GM12878 (cell line): ENCODE results near the gene C20orf96. TPM values are rescaled to one million over a fixed set of nuclear protein-coding genes. Genes with fewer than 3 reads are reported as not detected.

Source experiments
- ATAC-seq: fragments of 200-7000 bp; cut with Tn5 transposase; 3 replicates; pipeline ENCODE4 v1.9.1; 2020; ENCODE audit warnings: mild to moderate bottlenecking, moderate library complexity
- Bru-seq: library from RNA; stranded (reverse); fragments of 400-500 nt; gene quantifications from one replicate; lab custom pipeline; 2021; lab: Mats Ljungman, UMichigan
- BruChase-seq, 2 experiments: library from RNA; stranded (reverse); fragments of 400-500 nt; gene quantifications; one replicate each; lab custom pipeline; 2021; lab: Mats Ljungman, UMichigan
- BruUV-seq: library from RNA; stranded (reverse); fragments of 400-500 nt; replicated peaks from 2 replicates; lab custom pipeline; 2021; lab: Mats Ljungman, UMichigan
- CTCF ChIA-PET: fragments of 300-600 bp; sonication (Branson Sonifier 250); formaldehyde crosslinking; extraction: SDS; loops from one replicate; lab custom pipeline; 2021; ENCODE audit warnings: inconsistent platforms; lab: Yijun Ruan, JAX
- POLR2A ChIA-PET: fragments of 350-600 bp; formaldehyde crosslinking; extraction: SDS; loops from one replicate; lab custom pipeline; 2021; ENCODE audit warnings: inconsistent platforms; lab: Charles Lee
- RAD21 ChIA-PET: fragments of 300-600 bp; sonication (Branson Sonifier 250); formaldehyde crosslinking; loops from one replicate; lab custom pipeline; 2023; ENCODE audit warnings: antibody characterized with exemption; ENCODE audit not compliant: unreplicated experiment; lab: Charles Lee
- SMC1A ChIA-PET: fragments of 300-600 bp; sonication (Branson Sonifier 250); formaldehyde crosslinking; loops from one replicate; lab custom pipeline; 2023; ENCODE audit not compliant: unreplicated experiment, uncharacterized antibody; lab: Charles Lee
- DNase-seq: peaks from one replicate; pipeline ENCODE4 v3.0.0-alpha.2; 2011; ENCODE audit warnings: low read depth, low spot score
- FAIRE-seq: peaks from 3 replicates; lab custom pipeline; 2011; peaks lifted over from hg19 to GRCh38; lab: Jason Lieb, UNC
- H2AFZ ChIP-seq: 2 replicates; pipeline ENCODE4 v1.6.0; 2011; ENCODE audit warnings: low read depth, low read length, control low read depth; ENCODE audit not compliant: control insufficient read depth
- H3K27ac ChIP-seq: 2 replicates; pipeline ENCODE4 v1.5.1; 2011; ENCODE audit warnings: control low read depth; ENCODE audit not compliant: control insufficient read depth, insufficient read depth
- H3K27me3 ChIP-seq, 2 experiments: replicated peaks in 1 of 2; 2 replicates each; pipeline versions ENCODE4 v1.6.0 to v1.6.1; 2011; ENCODE audit warnings: low read length in 1 of 2; ENCODE audit not compliant: control insufficient read depth in 2 of 2, insufficient read depth in 2 of 2
- H3K36me3 ChIP-seq, 2 experiments: 2 replicates each; pipeline ENCODE4 v1.5.1; 2011; ENCODE audit warnings: low read length in 1 of 2; ENCODE audit not compliant: control insufficient read depth in 2 of 2, insufficient read depth in 2 of 2
- H3K4me1 ChIP-seq: 2 replicates; pipeline ENCODE4 v1.6.1; 2011; ENCODE audit warnings: mild to moderate bottlenecking, low read length, moderate library complexity, mixed read lengths; ENCODE audit not compliant: control insufficient read depth, insufficient read depth
- H3K4me2 ChIP-seq: 2 replicates; pipeline ENCODE4 v1.6.0; 2011; ENCODE audit warnings: control low read depth; ENCODE audit not compliant: control insufficient read depth, insufficient read depth
- H3K4me3 ChIP-seq: fragments of 200-600 bp; sonication (generic); 2 replicates; pipeline ENCODE4 v1.5.1; 2016
- H3K79me2 ChIP-seq: 2 replicates; pipeline ENCODE4 v1.6.0; 2011; ENCODE audit warnings: low read length; ENCODE audit not compliant: control insufficient read depth, insufficient read depth
- H3K9ac ChIP-seq: 2 replicates; pipeline ENCODE4 v1.8.0; 2011; ENCODE audit warnings: low read length, control low read depth, mixed read lengths; ENCODE audit not compliant: control insufficient read depth, insufficient read depth
- H3K9me3 ChIP-seq: replicated peaks from 3 replicates; pipeline ENCODE4 v1.5.1; 2011; ENCODE audit warnings: mild to moderate bottlenecking, low read length; ENCODE audit not compliant: control insufficient read depth, insufficient read depth
- H4K20me1 ChIP-seq: 2 replicates; pipeline ENCODE4 v1.6.0; 2011; ENCODE audit not compliant: control insufficient read depth, insufficient read depth
- BRCA1 ChIP-seq: IDR thresholded peaks from 2 replicates; pipeline ENCODE4 v1.6.1; 2011; ENCODE audit warnings: low read depth, low read length, improper control_type of control experiment
- CHD2 ChIP-seq: IDR thresholded peaks from 2 replicates; pipeline ENCODE4 v1.6.1; 2011; ENCODE audit warnings: low read depth, low read length, improper control_type of control experiment, borderline replicate concordance
- EED ChIP-seq: sonication (generic); IDR thresholded peaks from 2 replicates; pipeline ENCODE4 v1.6.1; 2016; ENCODE audit warnings: antibody characterized with exemption, low read depth
- HCFC1 ChIP-seq: fragments of 150-350 bp; IDR thresholded peaks from 2 replicates; pipeline ENCODE4 v1.6.1; 2014; ENCODE audit warnings: low read length
- HDAC6 ChIP-seq: fragments of 200-600 bp; sonication (generic); IDR thresholded peaks from one replicate; pipeline ENCODE4 v1.8.0; 2017; ENCODE audit warnings: antibody characterized with exemption; ENCODE audit not compliant: unreplicated experiment
- JUNB ChIP-seq: IDR thresholded peaks from 2 replicates; pipeline ENCODE4 v1.6.1; 2016; ENCODE audit warnings: antibody characterized with exemption, mild to moderate bottlenecking
- MAX ChIP-seq: IDR thresholded peaks from 2 replicates; pipeline ENCODE4 v1.6.1; 2012; ENCODE audit warnings: low read depth, low read length, improper control_type of control experiment
- MXI1 ChIP-seq: fragments of 150-350 bp; IDR thresholded peaks from 2 replicates; pipeline ENCODE4 v1.6.1; 2011; ENCODE audit warnings: low read depth, mild to moderate bottlenecking, inconsistent platforms, low read length, improper control_type of control experiment
- POLR2A ChIP-seq: IDR thresholded peaks from 2 replicates; pipeline ENCODE4 v1.6.1; 2011; ENCODE audit warnings: low read depth, mild to moderate bottlenecking, low read length
- SIX5 ChIP-seq: IDR thresholded peaks from 2 replicates; pipeline ENCODE4 v1.6.1; 2011; ENCODE audit warnings: mild to moderate bottlenecking, low read depth, low read length, moderate library complexity; ENCODE audit not compliant: severe bottlenecking
- SRF ChIP-seq, 2 experiments: IDR thresholded peaks; 2 replicates each; pipeline ENCODE4 v1.6.1; 2011; ENCODE audit warnings: low read depth in 2 of 2, low read length in 2 of 2, mild to moderate bottlenecking in 1 of 2, moderate library complexity in 1 of 2
- YY1 ChIP-seq: IDR thresholded peaks from 2 replicates; pipeline ENCODE4 v1.6.1; 2011; ENCODE audit warnings: low read depth, mild to moderate bottlenecking, low read length
- ZNF384 ChIP-seq: IDR thresholded peaks from 2 replicates; pipeline ENCODE4 v1.6.1; 2012; ENCODE audit warnings: low read depth, mild to moderate bottlenecking, low read length, improper control_type of control experiment, borderline replicate concordance
- WGBS: methylation state at CpG from one replicate; pipeline ENCODE4 v1.1.6; 2016; ENCODE audit warnings: low lambda C conversion rate; ENCODE audit not compliant: insufficient replicate concordance, insufficient coverage; ENCODE audit errors: missing lambda C conversion rate; 5-methylcytosine and 5-hydroxymethylcytosine counted together
- in situ Hi-C: fragments of 300-500 bp; cut with MboI; formaldehyde crosslinking; loops from 9 replicates; pipeline ENCODE4 v1.14.3; 2018; ENCODE audit warnings: mixed read lengths
- intact Hi-C: fragments of 100-400 bp; cut with micrococcal nuclease; formaldehyde crosslinking; loops from one replicate; pipeline ENCODE4 v1.14.2; 2022; ENCODE audit not compliant: unreplicated experiment
- long read RNA-seq, 2 experiments: library from polyadenylated mRNA; unstranded; transcript quantifications; one replicate each; pipeline ENCODE4 v2.0.0, GENCODE V29; 2019 to 2020
- polyA minus RNA-seq, 3 experiments: library from RNA; depleted of rRNA, polyadenylated mRNA; stranded (reverse); fragments of >200 nt; gene quantifications; 2 replicates each; pipeline ENCODE4 v1.2.3, GENCODE V29; 2011
- polyA plus RNA-seq, 11 experiments: library from polyadenylated mRNA; depleted of rRNA in 4 of 11; unstranded in 6 of 11; stranded (reverse) in 5 of 11; fragments of >200 nt; fragmentation: Nextera tagmentation in 4 of 11; fragmentation: Illumina TruSeq in 1 of 11; extraction: Ambion mirVana in 4 of 11; extraction: Trizol in 1 of 11; gene quantifications; 1 replicate in 1 of 11; 2 replicates in 10 of 11; pipeline versions ENCODE4 v1.2.1 to v1.2.3, GENCODE V29; 2011 to 2016; ENCODE audit warnings: inconsistent platforms in 2 of 11, missing spikeins in 2 of 11, low read depth in 1 of 11
- total RNA-seq, 4 experiments: library from RNA; depleted of rRNA in 3 of 4; stranded (reverse); fragments of >200 nt in 3 of 4; fragmentation: Illumina TruSeq in 1 of 4; extraction: Trizol in 1 of 4; gene quantifications; 2 replicates each; pipeline versions ENCODE4 v1.2.1 to v1.2.3, GENCODE V29; 2013 to 2021
- TF ChIP-seq, protein P1 (sequence below): fragments of 450-650 bp; IDR thresholded peaks from 2 replicates; pipeline ENCODE4 v1.6.1; 2016; ENCODE audit warnings: mild to moderate bottlenecking, moderate library complexity, borderline replicate concordance

C20orf96 gene, protein sequence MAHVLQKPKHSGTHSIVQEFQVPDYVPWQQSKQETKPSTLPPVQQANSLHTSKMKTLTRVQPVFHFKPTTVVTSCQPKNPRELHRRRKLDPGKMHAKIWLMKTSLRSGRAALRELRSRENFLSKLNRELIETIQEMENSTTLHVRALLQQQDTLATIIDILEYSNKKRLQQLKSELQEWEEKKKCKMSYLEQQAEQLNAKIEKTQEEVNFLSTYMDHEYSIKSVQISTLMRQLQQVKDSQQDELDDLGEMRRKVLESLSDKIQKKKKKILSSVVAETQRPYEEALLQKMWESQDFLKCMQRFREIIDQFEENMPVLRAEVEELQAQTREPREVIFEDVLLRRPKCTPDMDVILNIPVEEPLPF
- 6.7 and 9.2 TPM in 2 replicates for total RNA-seq (2013; cell fraction: nucleolus; rRNA removed)
- 1.0 and 1.4 TPM in 2 replicates for total RNA-seq (2014; rRNA removed)
- total RNA-seq (2014; rRNA removed; fragmentation: Illumina TruSeq; extraction: Trizol) = 1.4 and 1.8 TPM in 2 replicates
- total RNA-seq (2021) = 7.4 and 8.4 TPM in 2 replicates
- polyA plus RNA-seq (2011; ENCODE audit: low read depth) = 4.5 TPM
- polyA plus RNA-seq (2011; rRNA removed) = 3.2 and 4.3 TPM in 2 replicates
- polyA plus RNA-seq (2011; cell fraction: cytosol; rRNA removed) = 2.7 and 3.7 TPM in 2 replicates
- 4.7 and 6.5 TPM in 2 replicates for polyA plus RNA-seq (2011; cell fraction: nucleus; rRNA removed)
- polyA plus RNA-seq (2012) = 5.0 and 6.3 TPM in 2 replicates
- 5.5 and 8.0 TPM in 2 replicates for polyA plus RNA-seq (2014; fragmentation: Illumina TruSeq; extraction: Trizol)
- 1 to 10 TPM; 2.3 to 2.4 TPM for polyA plus RNA-seq (2014; fragmentation: Nextera tagmentation; extraction: Ambion mirVana)
- 8.6 and 9.0 TPM in 2 replicates for polyA plus RNA-seq (2014; rRNA removed)
- polyA plus RNA-seq (2016; fragmentation: Nextera tagmentation; extraction: Ambion mirVana) = 1 to 10 TPM; 7.5 to 7.9 TPM
- 1.7 and 1.8 TPM in 2 replicates for polyA minus RNA-seq (2011; rRNA and poly(A)+ RNA removed)
- 1.2 TPM in 1 of 2 replicates, not detected in the other for polyA minus RNA-seq (2011; cell fraction: cytosol; rRNA and poly(A)+ RNA removed)
- polyA minus RNA-seq (2011; cell fraction: nucleus; rRNA and poly(A)+ RNA removed) = 1.5 and 1.7 TPM in 2 replicates
- Bru-seq, nascent RNA = percentile 53 among the genes with signal in this experiment
- percentile 55 among the genes with signal in this experiment for BruChase-seq, experiment 1, labeled RNA remaining after a 6-hour chase
- BruChase-seq, experiment 2, labeled RNA remaining after a 2-hour chase = percentile 52 among the genes with signal in this experiment
- long read RNA-seq, experiment 1, partial matches to known transcripts = 0 of 1 reads
- long read RNA-seq, experiment 1, other reads (novel, unspliced or antisense) = 1 of 1 reads
- long read RNA-seq, experiment 2, partial matches to known transcripts = 3 of 4 reads
- long read RNA-seq, experiment 2, other reads (novel, unspliced or antisense) = 1 of 4 reads

DNA sequence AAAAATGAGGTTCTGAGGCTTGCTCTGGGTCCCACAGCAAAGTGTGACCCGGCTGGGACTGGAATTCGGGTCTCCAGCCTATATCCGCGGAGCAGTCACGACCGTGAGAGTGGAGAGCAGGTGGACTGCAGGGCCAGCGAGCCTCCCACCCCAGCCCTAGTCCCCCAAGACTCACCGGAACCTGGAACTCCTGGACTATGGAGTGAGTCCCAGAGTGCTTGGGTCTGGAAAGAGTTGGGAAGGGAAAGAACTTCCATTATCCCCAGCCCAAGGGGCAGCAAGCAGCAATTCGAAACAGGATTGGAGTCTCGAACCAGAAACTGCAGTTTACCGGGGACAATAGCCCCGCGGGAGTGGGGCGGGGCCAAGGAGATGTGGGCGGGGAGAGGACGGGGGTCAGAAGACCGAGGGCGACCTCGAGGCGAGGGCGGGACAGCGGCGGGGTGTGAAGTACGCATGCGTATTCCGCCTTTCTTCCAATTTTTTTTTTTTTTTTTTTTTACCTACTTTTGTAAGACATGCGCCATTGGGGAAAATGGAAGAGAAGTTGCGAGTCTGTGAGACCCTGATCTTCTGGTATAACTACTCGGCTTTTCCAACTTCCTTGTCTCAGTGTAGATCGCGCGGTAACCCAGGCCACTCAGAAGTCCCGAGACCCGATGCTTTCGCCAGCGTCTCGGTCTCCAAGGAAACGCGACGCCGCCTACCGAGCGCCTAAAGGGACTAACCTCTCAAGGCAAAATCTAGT lies at the start of gene C20orf96:
TSS of gene C20orf96 (minus strand) at position 667 of the 748 bp plus-strand sequence. CDS start at position 527, 140 bp downstream.
- Histone ChIP-seq H3K27me3 (no peaks in the 10 kb centered on the region), H3K4me2 (peak within 1 kb of the TSS; percentile 98), H3K27ac (peak within 1 kb of the TSS; percentile 83), H3K79me2 (peaks cover 4% of the 10 kb centered on the region), H3K36me3 (no peaks in the 10 kb centered on the region), H3K4me1 (peaks cover 13% of the 10 kb centered on the region), H3K4me3 (peak within 1 kb of the TSS; percentile 91), H3K9ac (peak within 1 kb of the TSS; percentile 97), H2AFZ (peak within 1 kb of the TSS; percentile 99), H3K9me3 (no peaks in the 10 kb centered on the region), H4K20me1 (no peaks in the 10 kb centered on the region)
- 1% methylated on average over 40 of the region's 43 CpGs for WGBS
- BruUV-seq = TSS peak; percentile 79
- intact Hi-C loops = loop anchor here (1.0 kb wide), 1 partner anchor 37 kb away; no protein-coding TSS in a partner anchor
- ChIA-PET SMC1A (interaction anchor here (0.9 kb wide), 1 partner anchor 24 kb away, joined by 3 read pairs; no protein-coding TSS in a partner anchor), POLR2A (interaction anchor here (1.2 to 1.4 kb wide), 2 partner anchors 11 to 35 kb away, joined by 3 read pairs; no protein-coding TSS in a partner anchor), CTCF (no interaction called here), RAD21 (no interaction called here)
- FAIRE-seq = peak; percentile 76
- peak; percentile 99 for ATAC-seq
- peak; percentile 87 for DNase-seq
- in situ Hi-C loops = no loop called here
- TF ChIP-seq SRF (IDR thresholded peaks at IDR 0.05; ENCODE audit: low read depth in 2 of 2, low read length in 2 of 2) = no peak
- TF ChIP-seq SIX5 = peak; percentile 39
- 0 out of 2 replicates have a peak, but pooled peaks have one; percentile 29 for TF ChIP-seq POLR2A
- 0 out of 2 replicates have a peak, but pooled peaks have one; percentile 27 for TF ChIP-seq EED
- TF ChIP-seq, protein P1, sequence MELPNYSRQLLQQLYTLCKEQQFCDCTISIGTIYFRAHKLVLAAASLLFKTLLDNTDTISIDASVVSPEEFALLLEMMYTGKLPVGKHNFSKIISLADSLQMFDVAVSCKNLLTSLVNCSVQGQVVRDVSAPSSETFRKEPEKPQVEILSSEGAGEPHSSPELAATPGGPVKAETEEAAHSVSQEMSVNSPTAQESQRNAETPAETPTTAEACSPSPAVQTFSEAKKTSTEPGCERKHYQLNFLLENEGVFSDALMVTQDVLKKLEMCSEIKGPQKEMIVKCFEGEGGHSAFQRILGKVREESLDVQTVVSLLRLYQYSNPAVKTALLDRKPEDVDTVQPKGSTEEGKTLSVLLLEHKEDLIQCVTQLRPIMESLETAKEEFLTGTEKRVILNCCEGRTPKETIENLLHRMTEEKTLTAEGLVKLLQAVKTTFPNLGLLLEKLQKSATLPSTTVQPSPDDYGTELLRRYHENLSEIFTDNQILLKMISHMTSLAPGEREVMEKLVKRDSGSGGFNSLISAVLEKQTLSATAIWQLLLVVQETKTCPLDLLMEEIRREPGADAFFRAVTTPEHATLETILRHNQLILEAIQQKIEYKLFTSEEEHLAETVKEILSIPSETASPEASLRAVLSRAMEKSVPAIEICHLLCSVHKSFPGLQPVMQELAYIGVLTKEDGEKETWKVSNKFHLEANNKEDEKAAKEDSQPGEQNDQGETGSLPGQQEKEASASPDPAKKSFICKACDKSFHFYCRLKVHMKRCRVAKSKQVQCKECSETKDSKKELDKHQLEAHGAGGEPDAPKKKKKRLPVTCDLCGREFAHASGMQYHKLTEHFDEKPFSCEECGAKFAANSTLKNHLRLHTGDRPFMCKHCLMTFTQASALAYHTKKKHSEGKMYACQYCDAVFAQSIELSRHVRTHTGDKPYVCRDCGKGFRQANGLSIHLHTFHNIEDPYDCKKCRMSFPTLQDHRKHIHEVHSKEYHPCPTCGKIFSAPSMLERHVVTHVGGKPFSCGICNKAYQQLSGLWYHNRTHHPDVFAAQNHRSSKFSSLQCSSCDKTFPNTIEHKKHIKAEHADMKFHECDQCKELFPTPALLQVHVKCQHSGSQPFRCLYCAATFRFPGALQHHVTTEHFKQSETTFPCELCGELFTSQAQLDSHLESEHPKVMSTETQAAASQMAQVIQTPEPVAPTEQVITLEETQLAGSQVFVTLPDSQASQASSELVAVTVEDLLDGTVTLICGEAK = peak; percentile 53; the same call in 1 of the 2 replicates
- peak; percentile 62; the same call in 1 of the 2 replicates for TF ChIP-seq MAX
- TF ChIP-seq YY1 = peak; percentile 54
- no peak for TF ChIP-seq HDAC6
- TF ChIP-seq BRCA1 = 0 out of 2 replicates have a peak, but pooled peaks have one; percentile 42
- TF ChIP-seq MXI1 = peak; percentile 94
- TF ChIP-seq CHD2 = peak; percentile 90
- peak; percentile 92 for TF ChIP-seq ZNF384
- no peak for TF ChIP-seq JUNB
- peak; percentile 64 for TF ChIP-seq HCFC1
